Globus pallidus (tissue), 1 donor: Measurements from ENCODE around the gene SPATA3.

Experiments used
- DNase-seq: peaks from one replicate; pipeline ENCODE4 v3.0.0-alpha.2; 2015; ENCODE audit warnings: low spot score

Gene SPATA3

GRCh38 chr2:230968921-230969658, 26.8 kb upstream of the SPATA3 start:
- DNase-seq, result no peak

GRCh38 chr2:230969659-230970015, 26.3 kb upstream of the SPATA3 start:
- DNase-seq, result no peak

GRCh38 chr2:230972046-230972445, 23.9 kb upstream of the SPATA3 start:
- no peak for DNase-seq

GRCh38 chr2:230974096-230974913, 21.6 kb upstream of the SPATA3 start:
- no peak for DNase-seq

GRCh38 chr2:230975927-230976326, 20.0 kb upstream of the SPATA3 start:
- no peak for DNase-seq

GRCh38 chr2:230976671-230977171, 19.2 kb upstream of the SPATA3 start:
- DNase-seq, result no peak

GRCh38 chr2:230980468-230980867, 15.5 kb upstream of the SPATA3 start:
- no peak for DNase-seq

GRCh38 chr2:230981704-230982103, 14.2 kb upstream of the SPATA3 start:
- DNase-seq, result no peak

GRCh38 chr2:230982126-230982525, 13.8 kb upstream of the SPATA3 start:
- no peak for DNase-seq

- no peak for DNase-seq
These were observed 13.4 kb upstream of the SPATA3 start for GRCh38 chr2:230982528-230982927.

- no peak for DNase-seq
These were observed 12.4 kb upstream of the SPATA3 start for GRCh38 chr2:230983566-230983965.

GRCh38 chr2:230984393-230985220, 11.3 kb upstream of the SPATA3 start:
- no peak for DNase-seq

GRCh38 chr2:230985519-230986231, 10.2 kb upstream of the SPATA3 start:
- DNase-seq, result no peak

GRCh38 chr2:230986520-230987136, 9.3 kb upstream of the SPATA3 start:
- DNase-seq, result no peak

- DNase-seq, result peak; percentile 62
These were observed 8.5 kb upstream of the SPATA3 start for GRCh38 chr2:230987137-230988020.

- no peak for DNase-seq
These were observed 6.2 kb upstream of the SPATA3 start for GRCh38 chr2:230989731-230990130.

GRCh38 chr2:230990131-230990898, 5.6 kb upstream of the SPATA3 start:
- no peak for DNase-seq

- DNase-seq, result no peak
These were observed 5.1 kb upstream of the SPATA3 start for GRCh38 chr2:230990899-230991150.

GRCh38 chr2:230991598-230991997, 4.3 kb upstream of the SPATA3 start:
- no peak for DNase-seq

- no peak for DNase-seq
These were observed 740 bp downstream of the SPATA3 start for GRCh38 chr2:230996661-230997060.
